ENCODE measurements around the gene CACNA1E. TPM values are rescaled to one million over a fixed set of nuclear protein-coding genes. Genes with fewer than 3 reads are reported as not detected.

Gene CACNA1E
- total and polyA plus RNA-seq, 7 experiments from 2014 or later = 0.07 TPM; not detected in 6

DNA sequence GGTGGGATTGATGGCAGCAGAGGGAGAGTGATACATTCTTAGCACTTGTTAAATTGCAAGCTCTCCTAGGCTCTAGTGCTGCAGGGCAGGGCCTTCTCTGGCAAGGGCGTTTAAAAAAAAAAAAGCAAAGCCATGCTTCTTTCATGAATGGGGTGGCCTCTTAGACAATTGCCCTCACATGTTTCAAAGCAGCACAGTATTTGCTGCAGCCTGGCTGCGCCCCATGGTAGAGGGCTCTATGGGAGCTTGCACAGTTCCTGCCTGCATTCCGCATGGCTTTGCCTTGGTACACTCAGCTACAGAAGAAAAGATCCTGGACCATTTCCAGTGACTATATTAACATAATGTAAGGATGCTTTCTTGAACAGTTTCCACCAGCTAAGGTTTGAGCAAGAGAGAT lies 311.0 kb downstream of the CACNA1E start:
- Histone ChIP-seq H3K27me3 (ENCODE audit: control insufficient read depth in 2 of 2, insufficient read depth in 2 of 2, low read length in 2 of 2) (no peaks in the 10 kb centered on the region), H3K27ac (ENCODE audit: low read depth, low read length) (no peak overlapping the region), H3K36me3 (ENCODE audit: control insufficient read depth in 2 of 3, insufficient read depth in 3 of 3, low read length in 3 of 3) (no peaks in the 10 kb centered on the region), H3K4me3 (ENCODE audit: low read length) (no peak overlapping the region), H3K4me1 (ENCODE audit: control insufficient read depth in 2 of 2, insufficient read depth in 2 of 2, low read length in 2 of 2) (no peaks in the 10 kb centered on the region), H3K9me3 (ENCODE audit: control insufficient read depth in 2 of 3, low read length in 3 of 3) (no peaks in the 10 kb centered on the region)
- Mint-ChIP-seq H3K27ac (no peak overlapping the region), H3K4me1 (no peaks in the 10 kb centered on the region), H3K4me3 (no peak overlapping the region), H3K9me3 (peaks cover 0 to 2% (median 0%) of the 10 kb centered on the region in 11 donors), H3K27me3 (peaks cover 0 to 40% (median 12%) of the 10 kb centered on the region in 5 donors), H3K36me3 (no peaks in the 10 kb centered on the region)
- intact Hi-C loops (cut with micrococcal nuclease) = no loop called here
- DNase-seq = no peak
- POLR2A ChIA-PET = no interaction called here
- ATAC-seq = no peak
- CTCF ChIA-PET = no interaction called here

DNA sequence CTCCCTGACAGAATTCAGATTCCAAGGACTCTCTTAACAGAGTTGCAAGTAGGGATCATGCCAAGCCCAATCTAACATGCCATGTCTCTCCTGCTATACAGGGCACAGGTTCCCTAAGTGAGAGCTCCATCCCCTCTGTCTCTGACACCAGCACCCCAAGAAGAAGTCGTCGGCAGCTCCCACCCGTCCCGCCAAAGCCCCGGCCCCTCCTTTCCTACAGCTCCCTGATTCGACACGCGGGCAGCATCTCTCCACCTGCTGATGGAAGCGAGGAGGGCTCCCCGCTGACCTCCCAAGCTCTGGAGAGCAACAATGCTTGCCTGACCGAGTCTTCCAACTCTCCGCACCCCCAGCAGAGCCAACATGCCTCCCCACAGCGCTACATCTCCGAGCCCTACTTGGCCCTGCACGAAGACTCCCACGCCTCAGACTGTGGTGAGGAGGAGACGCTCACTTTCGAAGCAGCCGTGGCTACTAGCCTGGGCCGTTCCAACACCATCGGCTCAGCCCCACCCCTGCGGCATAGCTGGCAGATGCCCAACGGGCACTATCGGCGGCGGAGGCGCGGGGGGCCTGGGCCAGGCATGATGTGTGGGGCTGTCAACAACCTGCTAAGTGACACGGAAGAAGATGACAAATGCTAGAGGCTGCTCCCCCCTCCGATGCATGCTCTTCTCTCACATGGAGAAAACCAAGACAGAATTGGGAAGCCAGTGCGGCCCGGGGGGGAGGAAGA lies 315.0 kb downstream of the CACNA1E start:
- H3K4me3 Mint-ChIP-seq = no peak overlapping the region
- no peak for ATAC-seq
- peaks cover 0 to 2% (median 0%) of the 10 kb centered on the region in 11 donors for H3K9me3 Mint-ChIP-seq
- intact Hi-C loops (cut with micrococcal nuclease) = no loop called here
- no peaks in the 10 kb centered on the region for H3K4me1 Mint-ChIP-seq
- peaks cover 0 to 20% (median 18%) of the 10 kb centered on the region in 5 donors for H3K27me3 Mint-ChIP-seq
- Histone ChIP-seq H3K9me3 (ENCODE audit: control insufficient read depth in 2 of 3, low read length in 3 of 3) (no peaks in the 10 kb centered on the region), H3K27me3 (ENCODE audit: control insufficient read depth in 2 of 2, insufficient read depth in 2 of 2, low read length in 2 of 2) (no peaks in the 10 kb centered on the region), H3K4me3 (ENCODE audit: low read length) (no peak overlapping the region), H3K27ac (ENCODE audit: low read depth, low read length) (no peak overlapping the region), H3K36me3 (ENCODE audit: control insufficient read depth in 2 of 3, insufficient read depth in 3 of 3, low read length in 3 of 3) (no peaks in the 10 kb centered on the region), H3K4me1 (ENCODE audit: control insufficient read depth in 2 of 2, insufficient read depth in 2 of 2, low read length in 2 of 2) (no peaks in the 10 kb centered on the region)
- ChIA-PET CTCF (no interaction called here), POLR2A (no interaction called here)
- no peaks in the 10 kb centered on the region for H3K36me3 Mint-ChIP-seq
- DNase-seq = no peak
- H3K27ac Mint-ChIP-seq = no peak overlapping the region

GRCh38 chr1:181801617-181802016 lies 318.3 kb downstream of the CACNA1E start:
- DNase-seq = no peak
- H3K27me3 ChIP-seq (ENCODE audit: control insufficient read depth in 2 of 2, insufficient read depth in 2 of 2, low read length in 2 of 2) = no peaks in the 10 kb centered on the region
- ATAC-seq = no peak
- H3K9me3 Mint-ChIP-seq = peaks cover 0 to 2% (median 0%) of the 10 kb centered on the region in 11 donors
- no peak overlapping the region for H3K4me3 Mint-ChIP-seq
- no peaks in the 10 kb centered on the region for H3K36me3 Mint-ChIP-seq
- H3K27ac ChIP-seq (ENCODE audit: low read depth, low read length) = no peak overlapping the region
- CTCF ChIA-PET = no interaction called here
- intact Hi-C loops (cut with micrococcal nuclease) = no loop called here
- no peaks in the 10 kb centered on the region for H3K4me1 ChIP-seq (ENCODE audit: control insufficient read depth in 2 of 2, insufficient read depth in 2 of 2, low read length in 2 of 2)
- no peak overlapping the region for H3K27ac Mint-ChIP-seq
- H3K27me3 Mint-ChIP-seq = peaks cover 5 to 22% (median 14%) of the 10 kb centered on the region in 5 donors
- H3K36me3 ChIP-seq (ENCODE audit: control insufficient read depth in 2 of 3, insufficient read depth in 3 of 3, low read length in 3 of 3) = no peaks in the 10 kb centered on the region
- H3K4me1 Mint-ChIP-seq = no peaks in the 10 kb centered on the region
- H3K9me3 ChIP-seq (ENCODE audit: control insufficient read depth in 2 of 3, low read length in 3 of 3) = no peaks in the 10 kb centered on the region
- POLR2A ChIA-PET = no interaction called here
- H3K4me3 ChIP-seq (ENCODE audit: low read length) = no peak overlapping the region

DNA sequence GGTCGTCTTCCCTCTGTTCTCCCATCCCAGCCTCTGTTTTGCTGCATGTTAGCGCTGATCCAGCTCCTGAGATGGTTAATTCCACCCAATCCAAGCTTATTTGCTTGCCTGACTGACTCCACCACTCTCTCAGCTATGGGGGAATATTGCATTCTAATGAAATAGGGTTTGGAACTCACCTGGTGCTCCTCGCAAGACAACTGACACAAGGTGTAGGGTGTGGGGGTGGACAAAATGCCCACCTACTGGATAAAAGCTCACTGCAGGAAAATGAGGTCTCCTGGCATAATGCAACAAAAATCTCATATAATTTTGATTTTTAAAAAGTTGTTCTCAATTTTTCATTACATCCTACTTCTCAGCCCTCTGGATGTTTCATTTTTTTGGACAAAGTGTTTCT lies 319.1 kb downstream of the CACNA1E start:
- Histone ChIP-seq H3K4me3 (ENCODE audit: low read length) (no peak overlapping the region), H3K36me3 (ENCODE audit: control insufficient read depth in 2 of 3, insufficient read depth in 3 of 3, low read length in 3 of 3) (no peaks in the 10 kb centered on the region), H3K4me1 (ENCODE audit: control insufficient read depth in 2 of 2, insufficient read depth in 2 of 2, low read length in 2 of 2) (no peaks in the 10 kb centered on the region), H3K27ac (ENCODE audit: low read depth, low read length) (no peak overlapping the region), H3K27me3 (ENCODE audit: control insufficient read depth in 2 of 2, insufficient read depth in 2 of 2, low read length in 2 of 2) (no peaks in the 10 kb centered on the region), H3K9me3 (ENCODE audit: control insufficient read depth in 2 of 3, low read length in 3 of 3) (no peaks in the 10 kb centered on the region)
- CTCF ChIA-PET = interaction anchor here (0.7 to 1.0 kb wide), 2 partner anchors 14 to 470 kb away, joined by 3 read pairs; no protein-coding TSS in a partner anchor
- H3K36me3 Mint-ChIP-seq = no peaks in the 10 kb centered on the region
- H3K4me1 Mint-ChIP-seq = no peaks in the 10 kb centered on the region
- peaks cover 5 to 22% (median 14%) of the 10 kb centered on the region in 5 donors for H3K27me3 Mint-ChIP-seq
- POLR2A ChIA-PET = no interaction called here
- no peak for ATAC-seq
- H3K27ac Mint-ChIP-seq = no peak overlapping the region
- DNase-seq = no peak
- no peak overlapping the region for H3K4me3 Mint-ChIP-seq
- intact Hi-C loops (cut with micrococcal nuclease) = no loop called here
- H3K9me3 Mint-ChIP-seq = peaks cover 0 to 2% (median 0%) of the 10 kb centered on the region in 11 donors

GRCh38 chr1:181803421-181803820 lies 320.1 kb downstream of the CACNA1E start:
- Mint-ChIP-seq H3K4me3 (no peak overlapping the region), H3K36me3 (no peaks in the 10 kb centered on the region), H3K27me3 (peaks cover 0 to 19% (median 11%) of the 10 kb centered on the region in 5 donors), H3K27ac (no peak overlapping the region), H3K4me1 (no peaks in the 10 kb centered on the region), H3K9me3 (no peaks in the 10 kb centered on the region)
- POLR2A ChIA-PET = no interaction called here
- Histone ChIP-seq H3K4me1 (ENCODE audit: control insufficient read depth in 2 of 2, insufficient read depth in 2 of 2, low read length in 2 of 2) (no peaks in the 10 kb centered on the region), H3K4me3 (ENCODE audit: low read length) (no peak overlapping the region), H3K9me3 (ENCODE audit: control insufficient read depth in 2 of 3, low read length in 3 of 3) (no peaks in the 10 kb centered on the region), H3K27me3 (ENCODE audit: control insufficient read depth in 2 of 2, insufficient read depth in 2 of 2, low read length in 2 of 2) (no peaks in the 10 kb centered on the region), H3K27ac (ENCODE audit: low read depth, low read length) (no peak overlapping the region), H3K36me3 (ENCODE audit: control insufficient read depth in 2 of 3, insufficient read depth in 3 of 3, low read length in 3 of 3) (no peaks in the 10 kb centered on the region)
- intact Hi-C loops (cut with micrococcal nuclease) = no loop called here
- ATAC-seq (no peak), DNase-seq (no peak)
- CTCF ChIA-PET = interaction anchor here (0.8 to 1.0 kb wide), 2 partner anchors 13 to 18 kb away, joined by 3 read pairs; no protein-coding TSS in a partner anchor

GRCh38 chr1:181804989-181805388 lies 321.7 kb downstream of the CACNA1E start:
- Histone ChIP-seq H3K4me1 (ENCODE audit: control insufficient read depth in 2 of 2, insufficient read depth in 2 of 2, low read length in 2 of 2) (no peaks in the 10 kb centered on the region), H3K9me3 (ENCODE audit: control insufficient read depth in 2 of 3, low read length in 3 of 3) (no peaks in the 10 kb centered on the region), H3K27me3 (ENCODE audit: control insufficient read depth in 2 of 2, insufficient read depth in 2 of 2, low read length in 2 of 2) (no peaks in the 10 kb centered on the region), H3K36me3 (ENCODE audit: control insufficient read depth in 2 of 3, insufficient read depth in 3 of 3, low read length in 3 of 3) (no peaks in the 10 kb centered on the region), H3K4me3 (ENCODE audit: low read length) (no peak overlapping the region), H3K27ac (ENCODE audit: low read depth, low read length) (no peak overlapping the region)
- Mint-ChIP-seq H3K27me3 (peaks cover 6 to 20% (median 16%) of the 10 kb centered on the region in 5 donors), H3K36me3 (no peaks in the 10 kb centered on the region), H3K27ac (no peak overlapping the region), H3K4me3 (no peak overlapping the region), H3K9me3 (no peaks in the 10 kb centered on the region), H3K4me1 (no peaks in the 10 kb centered on the region)
- ChIA-PET POLR2A (no interaction called here), CTCF (no interaction called here)
- ATAC-seq (no peak), DNase-seq (no peak)
- intact Hi-C loops (cut with micrococcal nuclease) = no loop called here

DNA sequence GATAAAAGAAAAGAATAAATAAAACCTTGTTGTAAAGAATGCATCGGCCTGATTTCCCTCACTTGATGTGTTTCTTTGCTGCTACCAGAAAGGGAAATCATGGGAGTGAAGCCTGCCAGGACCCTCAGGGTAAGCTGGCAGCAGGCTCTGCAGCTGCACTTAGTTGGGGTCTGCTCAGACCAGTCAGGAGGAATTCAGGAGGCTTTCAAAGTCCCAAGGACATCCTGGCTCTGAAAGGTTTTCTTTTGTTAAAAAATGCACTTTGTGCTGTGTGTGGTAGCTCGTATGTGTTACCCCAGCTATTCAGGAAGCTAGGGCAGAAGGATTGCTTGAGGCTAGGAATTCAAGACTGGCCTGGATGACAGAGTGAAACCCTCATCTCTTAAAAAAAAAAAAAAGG lies 323.4 kb downstream of the CACNA1E start:
- Mint-ChIP-seq H3K27me3 (peaks cover 6 to 21% (median 18%) of the 10 kb centered on the region in 5 donors), H3K36me3 (no peaks in the 10 kb centered on the region), H3K9me3 (no peaks in the 10 kb centered on the region), H3K27ac (no peak overlapping the region), H3K4me1 (no peaks in the 10 kb centered on the region), H3K4me3 (no peak overlapping the region)
- no peaks in the 10 kb centered on the region for H3K27me3 ChIP-seq (ENCODE audit: control insufficient read depth in 2 of 2, insufficient read depth in 2 of 2, low read length in 2 of 2)
- H3K9me3 ChIP-seq (ENCODE audit: control insufficient read depth in 2 of 3, low read length in 3 of 3) = no peaks in the 10 kb centered on the region
- H3K27ac ChIP-seq (ENCODE audit: low read depth, low read length) = no peak overlapping the region
- ChIA-PET POLR2A (no interaction called here), CTCF (no interaction called here)
- ATAC-seq = no peak
- no peaks in the 10 kb centered on the region for H3K4me1 ChIP-seq (ENCODE audit: control insufficient read depth in 2 of 2, insufficient read depth in 2 of 2, low read length in 2 of 2)
- DNase-seq = no peak
- intact Hi-C loops (cut with micrococcal nuclease) = no loop called here
- H3K4me3 ChIP-seq (ENCODE audit: low read length) = no peak overlapping the region
- H3K36me3 ChIP-seq (ENCODE audit: control insufficient read depth in 2 of 3, insufficient read depth in 3 of 3, low read length in 3 of 3) = no peaks in the 10 kb centered on the region

Measured in naive thymus-derived CD4-positive, alpha-beta T cell (primary cell).